Fibroblast of villous mesenchyme (primary cell): Measurements from ENCODE around the gene CLUH. TPM values are rescaled to one million over a fixed set of nuclear protein-coding genes. Genes with fewer than 3 reads are reported as not detected.

Source experiments
- small RNA-seq: library from RNA; depleted of rRNA; stranded (forward); fragments of <200 nt; gene quantifications from one replicate; pipeline ENCODE3, GENCODE V24; 2012
- total RNA-seq: library from RNA; depleted of rRNA; stranded (reverse); fragments of >200 nt; gene quantifications from 2 replicates; pipeline ENCODE4 v1.2.3, GENCODE V29; 2012

Gene CLUH
- total RNA-seq, 1 donor, result 42.7 TPM

Small RNA genes within 50 kb of the gene (small RNA-seq; reads per million reads assigned to genes)
- gene MIR1253, result not detected
- gene MIR6776, result not detected
- gene RN7SL608P, result not detected
- gene hsa-mir-1253, result not detected

Other genes starting within 250 kb of the CLUH start
- 13.5 and 16.8 TPM in 2 replicates for gene METTL16, start 199.9 kb downstream of the CLUH start, total RNA-seq
- gene PAFAH1B1, start 118.1 kb downstream of the CLUH start, total RNA-seq, result 101 and 141 TPM in 2 replicates
- gene CCDC92B, start 37.9 kb upstream of the CLUH start, total RNA-seq, result not detected in 2 replicates
- 3.9 and 5.2 TPM in 2 replicates for gene RAP1GAP2, start 84.7 kb upstream of the CLUH start, total RNA-seq